Neuronal stem cell (in vitro differentiated cells): ENCODE results near the gene ETFB.

ENCODE experiments used
- DNase-seq: peaks from one replicate; pipeline ENCODE4 v3.0.0-alpha.2; 2013; ENCODE audit warnings: low spot score
- H2AFZ ChIP-seq: one replicate; pipeline ENCODE4 v1.6.1; 2013; ENCODE audit warnings: mild to moderate bottlenecking, low read length, inconsistent platforms
- H2AK5ac ChIP-seq: 2 replicates; pipeline ENCODE4 v1.6.1; 2013; ENCODE audit warnings: low read depth, mild to moderate bottlenecking, inconsistent platforms, low read length, moderate library complexity, mixed read lengths
- H2BK120ac ChIP-seq: 2 replicates; pipeline ENCODE4 v1.6.1; 2013; ENCODE audit warnings: low read depth, mild to moderate bottlenecking, inconsistent platforms, low read length, moderate library complexity, mixed read lengths
- H2BK12ac ChIP-seq: one replicate; pipeline ENCODE4 v1.6.1; 2013; ENCODE audit warnings: low read length, inconsistent platforms
- H2BK15ac ChIP-seq: 2 replicates; pipeline ENCODE4 v1.6.1; 2013; ENCODE audit warnings: mild to moderate bottlenecking, low read length, inconsistent platforms, mixed read lengths
- H2BK5ac ChIP-seq: one replicate; pipeline ENCODE4 v1.6.1; 2013; ENCODE audit warnings: inconsistent platforms, mild to moderate bottlenecking, low read length, moderate library complexity
- H3K14ac ChIP-seq: one replicate; pipeline ENCODE4 v1.6.1; 2013; ENCODE audit warnings: low read length, inconsistent platforms
- H3K18ac ChIP-seq: 2 replicates; pipeline ENCODE4 v1.6.1; 2013; ENCODE audit warnings: low read length, inconsistent platforms
- H3K23ac ChIP-seq: 2 replicates; pipeline ENCODE4 v1.6.1; 2013; ENCODE audit warnings: low read depth, mild to moderate bottlenecking, mixed read lengths, low read length, inconsistent platforms; ENCODE audit not compliant: poor library complexity
- H3K27ac ChIP-seq: replicated peaks from 3 replicates; pipeline ENCODE4 v1.5.1; 2013; ENCODE audit warnings: low read length, inconsistent platforms
- H3K27me3 ChIP-seq, 3 experiments: 2 replicates each; pipeline ENCODE4 v1.6.1; 2013; ENCODE audit warnings: low read length in 3 of 3, mild to moderate bottlenecking in 2 of 3, inconsistent platforms in 1 of 3, low read depth in 1 of 3, mixed read lengths in 1 of 3, moderate library complexity in 1 of 3; ENCODE audit not compliant: control insufficient read depth in 3 of 3, insufficient read depth in 3 of 3
- H3K36me3 ChIP-seq, 2 donors: replicated peaks in 1 of 2; 2 replicates each; pipeline ENCODE4 v1.6.1; 2013; ENCODE audit warnings: low read length in 2 of 2; ENCODE audit not compliant: control insufficient read depth in 2 of 2, insufficient read depth in 2 of 2
- H3K4ac ChIP-seq: 2 replicates; pipeline ENCODE4 v1.6.1; 2013; ENCODE audit warnings: inconsistent platforms, mild to moderate bottlenecking, low read length, moderate library complexity
- H3K4me1 ChIP-seq, 2 donors: 1 replicate in 1 of 2; 2 replicates in 1 of 2; pipeline ENCODE4 v1.6.1; 2013; ENCODE audit warnings: low read length in 2 of 2, low read depth in 1 of 2; ENCODE audit not compliant: control insufficient read depth in 2 of 2, insufficient read depth in 1 of 2
- H3K4me2 ChIP-seq: one replicate; pipeline ENCODE4 v1.6.1; 2013; ENCODE audit warnings: mild to moderate bottlenecking, low read length, inconsistent platforms; ENCODE audit not compliant: insufficient read depth, poor library complexity, severe bottlenecking
- H3K4me3 ChIP-seq, 2 donors: 2 replicates each; pipeline ENCODE4 v1.5.1; 2013; ENCODE audit warnings: low read length in 2 of 2, mild to moderate bottlenecking in 2 of 2, inconsistent platforms in 1 of 2, moderate library complexity in 1 of 2
- H3K79me1 ChIP-seq: one replicate; pipeline ENCODE4 v1.6.1; 2013; ENCODE audit warnings: low read depth, mild to moderate bottlenecking, inconsistent platforms, low read length, moderate library complexity
- H3K9ac ChIP-seq: one replicate; pipeline ENCODE4 v1.6.1; 2013; ENCODE audit warnings: mild to moderate bottlenecking, low read depth, low read length, inconsistent platforms; ENCODE audit not compliant: poor library complexity
- H3K9me3 ChIP-seq, 2 donors: replicated peaks in 1 of 2; 2 replicates each; pipeline versions ENCODE3 to v1.6.1; 2013; ENCODE audit warnings: low read length in 2 of 2, mild to moderate bottlenecking in 2 of 2, inconsistent platforms in 1 of 2, low read depth in 1 of 2, mixed read lengths in 1 of 2, moderate library complexity in 1 of 2; ENCODE audit not compliant: control insufficient read depth in 2 of 2, insufficient read depth in 1 of 2
- H4K8ac ChIP-seq: one replicate; pipeline ENCODE4 v1.6.1; 2013; ENCODE audit warnings: low read depth, mild to moderate bottlenecking, inconsistent platforms, low read length, moderate library complexity
- H4K91ac ChIP-seq: one replicate; pipeline ENCODE4 v1.6.1; 2013; ENCODE audit warnings: low read length, low read depth, mild to moderate bottlenecking, inconsistent platforms; ENCODE audit not compliant: poor library complexity
- WGBS, 2 donors: extraction: QIAGEN DNeasy Blood & Tissue Kit; methylation state at CpG; one replicate each; pipeline ENCODE4 v1.1.7; 2013; ENCODE audit warnings: missing lambda C conversion rate in 2 of 2, mixed read lengths in 1 of 2; ENCODE audit not compliant: insufficient read length in 2 of 2, insufficient replicate concordance in 1 of 2; ENCODE audit errors: extremely low coverage in 2 of 2; 5-methylcytosine and 5-hydroxymethylcytosine counted together

The ETFB gene

GRCh38 chr19:51368366-51369282 lies 2.4 kb upstream of the ETFB start, which contains the start of gene CLDND2:
Gene CLDND2, minus strand, starts transcription at chr19:51369003. Its CDS starts 426 bp downstream, at chr19:51368577.
- no peaks in the 10 kb centered on the region for H3K9me3 ChIP-seq
- no peaks in the 10 kb centered on the region for H3K36me3 ChIP-seq
- H3K4me2 ChIP-seq: peak within 1 kb of the TSS; percentile 89
- peak within 1 kb of the TSS; percentile 90 for H3K14ac ChIP-seq
- peak within 1 kb of the TSS; percentile 99 for H3K18ac ChIP-seq
- H2BK15ac ChIP-seq: peak within 1 kb of the TSS; percentile 79
- peak within 1 kb of the TSS; percentile 93 for H4K8ac ChIP-seq
- WGBS, 2 donors: no CpG with 5 or more reads among the region's 23 CpGs
- H3K4ac ChIP-seq: peak within 1 kb of the TSS; percentile 85
- peak within 1 kb of the TSS; percentile 95 for H3K27ac ChIP-seq
- H3K27me3 ChIP-seq: peaks cover 0 to 18% (median 0%) of the 10 kb centered on the region in 3 experiments
- H2BK12ac ChIP-seq: peak within 1 kb of the TSS; percentile 90
- H2BK120ac ChIP-seq: peak within 1 kb of the TSS; percentile 97
- peak within 1 kb of the TSS; percentile 70 to 89 for H3K4me3 ChIP-seq
- H2AK5ac ChIP-seq: peak within 1 kb of the TSS; percentile 99
- DNase-seq: no peak
- peak within 1 kb of the TSS; percentile 100 for H3K23ac ChIP-seq
- peak within 1 kb of the TSS; percentile 98 for H3K9ac ChIP-seq
- peak within 1 kb of the TSS; percentile 72 for H4K91ac ChIP-seq
- peak within 1 kb of the TSS; percentile 98 for H2AFZ ChIP-seq
- H3K79me1 ChIP-seq: peaks cover 4% of the 10 kb centered on the region
- peak within 1 kb of the TSS; percentile 98 for H2BK5ac ChIP-seq
- peaks cover 12 to 15% of the 10 kb centered on the region in 2 donors for H3K4me1 ChIP-seq

GRCh38 chr19:51367565-51368365 lies 1.6 kb upstream of the ETFB start:
- peak overlapping the region; percentile 53 for H3K4ac ChIP-seq
- no peaks in the 10 kb centered on the region for H3K9me3 ChIP-seq
- H3K79me1 ChIP-seq: peaks cover 4% of the 10 kb centered on the region
- H3K4me3 ChIP-seq: peak overlapping the region; percentile 70 to 93
- peak overlapping the region; percentile 89 for H3K4me2 ChIP-seq
- H2AFZ ChIP-seq: peak overlapping the region; percentile 98
- H3K9ac ChIP-seq: peak overlapping the region; percentile 98
- H2BK120ac ChIP-seq: peak overlapping the region; percentile 97
- peak overlapping the region; percentile 79 for H2BK15ac ChIP-seq
- peak overlapping the region; percentile 93 for H4K8ac ChIP-seq
- H3K23ac ChIP-seq: peak overlapping the region; percentile 100
- H3K36me3 ChIP-seq: no peaks in the 10 kb centered on the region
- H2BK12ac ChIP-seq: peak overlapping the region; percentile 90
- WGBS, 2 donors: no CpG with 5 or more reads among the region's 64 CpGs
- H2AK5ac ChIP-seq: peak overlapping the region; percentile 99
- H3K27me3 ChIP-seq: peaks cover 0 to 15% (median 0%) of the 10 kb centered on the region in 3 experiments
- H3K27ac ChIP-seq: peak overlapping the region; percentile 95
- H3K14ac ChIP-seq: peak overlapping the region; percentile 90
- H4K91ac ChIP-seq: peak overlapping the region; percentile 72
- DNase-seq: peak; percentile 99
- peak overlapping the region; percentile 99 for H3K18ac ChIP-seq
- H2BK5ac ChIP-seq: peak overlapping the region; percentile 98
- H3K4me1 ChIP-seq: peaks cover 12 to 15% of the 10 kb centered on the region in 2 donors

- H3K9me3 ChIP-seq: no peaks in the 10 kb centered on the region
- peak overlapping the region; percentile 70 to 93 for H3K4me3 ChIP-seq
- H4K91ac ChIP-seq: no peak overlapping the region
- H4K8ac ChIP-seq: no peak overlapping the region
- H3K23ac ChIP-seq: peak overlapping the region; percentile 37
- peak overlapping the region; percentile 94 for H3K27ac ChIP-seq
- H3K79me1 ChIP-seq: peaks cover 4% of the 10 kb centered on the region
- peak overlapping the region; percentile 98 for H2AK5ac ChIP-seq
- no peak overlapping the region for H3K4ac ChIP-seq
- H3K36me3 ChIP-seq: no peaks in the 10 kb centered on the region
- H3K4me1 ChIP-seq: peaks cover 12 to 15% of the 10 kb centered on the region in 2 donors
- H2BK15ac ChIP-seq: peak overlapping the region; percentile 100
- peak overlapping the region; percentile 96 for H3K18ac ChIP-seq
- H3K14ac ChIP-seq: peak overlapping the region; percentile 49
- H3K9ac ChIP-seq: peak overlapping the region; percentile 95
- H2AFZ ChIP-seq: peak overlapping the region; percentile 79
- H2BK5ac ChIP-seq: peak overlapping the region; percentile 99
- H3K27me3 ChIP-seq: peaks cover 0 to 10% (median 0%) of the 10 kb centered on the region in 3 experiments
- peak overlapping the region; percentile 89 for H3K4me2 ChIP-seq
- no peak overlapping the region for H2BK120ac ChIP-seq
- H2BK12ac ChIP-seq: no peak overlapping the region
- no CpG with 5 or more reads among the region's 15 CpGs for WGBS, 2 donors
- DNase-seq: no peak
These were observed 1.0 kb upstream of the ETFB start for GRCh38 chr19:51367255-51367564.
